ENCODE results near the gene AFDN.

DNA sequence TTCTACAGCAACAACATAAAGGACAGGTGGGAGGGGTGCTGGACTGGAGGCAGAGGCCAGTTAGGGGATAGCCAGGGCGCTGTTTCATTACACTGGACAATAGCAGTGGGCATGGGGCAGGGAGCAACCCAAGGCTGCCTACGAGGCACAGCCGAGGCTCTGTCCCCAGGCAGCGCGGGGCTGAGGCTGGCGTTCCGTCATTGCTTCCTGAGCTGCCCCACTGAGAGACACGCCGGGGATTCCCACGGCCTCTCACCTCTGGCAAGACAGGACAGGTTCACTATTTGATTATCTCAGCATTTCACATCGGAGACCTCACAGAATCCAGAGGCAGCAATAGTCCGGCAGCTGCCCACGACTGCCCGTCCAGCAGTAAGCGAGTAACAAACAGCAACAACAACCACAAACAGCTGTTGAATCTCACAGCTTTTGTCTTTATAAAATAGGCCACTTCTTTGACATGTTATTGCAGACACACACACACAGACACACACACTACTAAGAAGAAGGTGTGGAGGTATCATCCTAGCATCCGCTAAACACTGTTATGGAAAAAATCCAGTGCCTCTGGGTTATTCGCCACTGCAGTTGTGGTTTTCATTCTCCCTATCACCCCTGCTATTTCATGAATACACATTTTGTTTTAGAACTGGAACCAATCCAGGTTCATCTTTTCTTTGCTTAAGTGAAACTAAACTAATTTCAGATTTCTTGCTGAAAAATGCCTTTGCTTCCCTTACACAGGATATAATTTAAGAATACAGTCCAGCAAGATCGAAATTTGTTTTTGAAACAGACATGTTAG is 190.2 kb downstream of the AFDN start:
- TF ChIP-seq, protein P1, sequence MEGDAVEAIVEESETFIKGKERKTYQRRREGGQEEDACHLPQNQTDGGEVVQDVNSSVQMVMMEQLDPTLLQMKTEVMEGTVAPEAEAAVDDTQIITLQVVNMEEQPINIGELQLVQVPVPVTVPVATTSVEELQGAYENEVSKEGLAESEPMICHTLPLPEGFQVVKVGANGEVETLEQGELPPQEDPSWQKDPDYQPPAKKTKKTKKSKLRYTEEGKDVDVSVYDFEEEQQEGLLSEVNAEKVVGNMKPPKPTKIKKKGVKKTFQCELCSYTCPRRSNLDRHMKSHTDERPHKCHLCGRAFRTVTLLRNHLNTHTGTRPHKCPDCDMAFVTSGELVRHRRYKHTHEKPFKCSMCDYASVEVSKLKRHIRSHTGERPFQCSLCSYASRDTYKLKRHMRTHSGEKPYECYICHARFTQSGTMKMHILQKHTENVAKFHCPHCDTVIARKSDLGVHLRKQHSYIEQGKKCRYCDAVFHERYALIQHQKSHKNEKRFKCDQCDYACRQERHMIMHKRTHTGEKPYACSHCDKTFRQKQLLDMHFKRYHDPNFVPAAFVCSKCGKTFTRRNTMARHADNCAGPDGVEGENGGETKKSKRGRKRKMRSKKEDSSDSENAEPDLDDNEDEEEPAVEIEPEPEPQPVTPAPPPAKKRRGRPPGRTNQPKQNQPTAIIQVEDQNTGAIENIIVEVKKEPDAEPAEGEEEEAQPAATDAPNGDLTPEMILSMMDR (IDR thresholded peaks at IDR 0.05): no peak
- TF ChIP-seq POLR2A (IDR thresholded peaks at IDR 0.05) (no peak), EP300 (IDR thresholded peaks at IDR 0.05) (no peak)
